Thoracic aorta (tissue), 2 donors: ENCODE measurements around the gene OSTF1. TPM values are rescaled to one million over a fixed set of nuclear protein-coding genes. Genes with fewer than 3 reads are reported as not detected.

ENCODE experiments used
- ATAC-seq: fragments of 150-250 bp; one replicate; pipeline ENCODE4 v1.8.0; 2017; ENCODE audit warnings: low read depth; ENCODE audit not compliant: insufficient number of reproducible peaks, low FRiP score
- DNase-seq: peaks from one replicate; pipeline ENCODE4 v3.0.0-alpha.2; 2020; ENCODE audit warnings: low spot score
- H3K27ac ChIP-seq, 2 donors: fragments of 200-600 bp; sonication (generic); 1 replicate in 1 of 2; 2 replicates in 1 of 2; pipeline ENCODE4 v1.5.1; 2016; ENCODE audit warnings: mild to moderate bottlenecking in 2 of 2, moderate library complexity in 2 of 2
- H3K27me3 ChIP-seq: fragments of 200-600 bp; sonication (generic); replicated peaks from 2 replicates; pipeline ENCODE4 v1.6.0; 2016; ENCODE audit warnings: mild to moderate bottlenecking; ENCODE audit not compliant: insufficient read depth
- H3K36me3 ChIP-seq: fragments of 200-600 bp; sonication (generic); one replicate; pipeline ENCODE4 v1.5.1; 2016
- H3K4me1 ChIP-seq, 2 donors: fragments of 200-600 bp; sonication (generic); 1 replicate in 1 of 2; 2 replicates in 1 of 2; pipeline versions ENCODE4 v1.5.1 to v1.6.0; 2016; ENCODE audit warnings: low read depth in 2 of 2, mild to moderate bottlenecking in 1 of 2; ENCODE audit not compliant: control insufficient read depth in 1 of 2
- H3K4me3 ChIP-seq: fragments of 200-600 bp; sonication (generic); 2 replicates; pipeline ENCODE4 v1.5.1; 2016; ENCODE audit warnings: mild to moderate bottlenecking
- H3K9me3 ChIP-seq: fragments of 200-600 bp; sonication (generic); 2 replicates; pipeline ENCODE4 v1.5.1; 2016
- total RNA-seq, 2 donors: library from RNA; depleted of rRNA; stranded (reverse); fragments of >200 nt; gene quantifications; one replicate each; pipeline versions ENCODE4 v1.1.0 to v1.2.3, GENCODE V29; 2016
- TF ChIP-seq, protein P1 (sequence below): fragments of 200-600 bp; sonication (generic); IDR thresholded peaks from one replicate; pipeline ENCODE4 v1.5.1; 2019; ENCODE audit warnings: antibody characterized with exemption

Gene OSTF1
- total RNA-seq, 2 donors from 2014 or later: 16.8 to 33.9 TPM

DNA sequence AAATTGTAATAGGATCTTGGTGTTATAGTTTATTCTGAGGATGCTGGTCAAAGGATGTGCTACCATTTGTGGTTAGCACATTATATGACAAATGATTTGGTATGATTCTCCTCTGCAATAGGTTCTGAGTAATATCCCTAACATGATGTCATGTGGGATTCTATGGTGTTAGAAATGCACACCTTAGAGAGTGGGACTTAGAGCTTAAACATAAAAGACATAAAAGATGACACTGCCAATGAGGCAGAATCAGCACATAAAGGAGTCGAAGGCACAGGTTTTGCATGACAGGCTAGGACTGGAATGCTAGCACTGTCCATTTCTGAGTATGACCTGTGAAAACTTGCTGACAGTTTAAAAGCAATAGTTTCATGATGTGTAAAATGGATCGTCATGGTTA, 100.4 kb downstream of the OSTF1 start:
- no peaks in the 10 kb centered on the region for H3K4me1 ChIP-seq
- H3K27ac ChIP-seq: no peak overlapping the region
- DNase-seq (no peak), ATAC-seq (no peak)
- no peaks in the 10 kb centered on the region for H3K9me3 ChIP-seq
- TF ChIP-seq, protein P1, sequence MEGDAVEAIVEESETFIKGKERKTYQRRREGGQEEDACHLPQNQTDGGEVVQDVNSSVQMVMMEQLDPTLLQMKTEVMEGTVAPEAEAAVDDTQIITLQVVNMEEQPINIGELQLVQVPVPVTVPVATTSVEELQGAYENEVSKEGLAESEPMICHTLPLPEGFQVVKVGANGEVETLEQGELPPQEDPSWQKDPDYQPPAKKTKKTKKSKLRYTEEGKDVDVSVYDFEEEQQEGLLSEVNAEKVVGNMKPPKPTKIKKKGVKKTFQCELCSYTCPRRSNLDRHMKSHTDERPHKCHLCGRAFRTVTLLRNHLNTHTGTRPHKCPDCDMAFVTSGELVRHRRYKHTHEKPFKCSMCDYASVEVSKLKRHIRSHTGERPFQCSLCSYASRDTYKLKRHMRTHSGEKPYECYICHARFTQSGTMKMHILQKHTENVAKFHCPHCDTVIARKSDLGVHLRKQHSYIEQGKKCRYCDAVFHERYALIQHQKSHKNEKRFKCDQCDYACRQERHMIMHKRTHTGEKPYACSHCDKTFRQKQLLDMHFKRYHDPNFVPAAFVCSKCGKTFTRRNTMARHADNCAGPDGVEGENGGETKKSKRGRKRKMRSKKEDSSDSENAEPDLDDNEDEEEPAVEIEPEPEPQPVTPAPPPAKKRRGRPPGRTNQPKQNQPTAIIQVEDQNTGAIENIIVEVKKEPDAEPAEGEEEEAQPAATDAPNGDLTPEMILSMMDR: no peak
- no peaks in the 10 kb centered on the region for H3K36me3 ChIP-seq
- H3K27me3 ChIP-seq: no peaks in the 10 kb centered on the region
- H3K4me3 ChIP-seq: no peak overlapping the region

DNA sequence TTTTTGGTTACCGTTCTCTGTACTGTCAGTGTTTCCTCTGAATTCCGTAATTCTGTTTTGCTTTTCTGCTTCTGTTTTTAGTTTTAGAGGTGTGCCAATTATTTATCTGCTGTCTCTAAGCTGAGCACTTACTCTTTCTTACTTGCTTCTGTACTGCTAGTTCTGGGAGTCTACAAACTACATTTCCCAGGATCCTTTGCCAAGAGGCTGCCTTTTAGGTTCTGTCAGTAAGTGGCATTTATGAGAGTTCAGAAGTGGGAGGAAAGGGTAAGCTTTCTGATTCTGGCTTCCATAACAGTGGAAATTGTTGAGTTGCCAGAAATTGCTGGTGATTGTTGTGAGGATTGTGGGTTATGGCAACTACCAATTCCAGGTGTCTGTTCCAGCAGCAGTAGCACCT, 102.4 kb downstream of the OSTF1 start:
- no peak overlapping the region for H3K27ac ChIP-seq
- no peaks in the 10 kb centered on the region for H3K36me3 ChIP-seq
- H3K4me1 ChIP-seq: no peaks in the 10 kb centered on the region
- TF ChIP-seq, protein P1: no peak
- ATAC-seq (no peak), DNase-seq (no peak)
- H3K9me3 ChIP-seq: no peaks in the 10 kb centered on the region
- no peak overlapping the region for H3K4me3 ChIP-seq
- H3K27me3 ChIP-seq: no peaks in the 10 kb centered on the region

Other genes starting within 250 kb of the OSTF1 start
- gene TRPM6, start 200.6 kb upstream of the OSTF1 start, total RNA-seq: 1 to 10 TPM in 1 of 2 donors, under 1 TPM in 1; 0.41 to 1.3 TPM
- gene C9orf40, start 135.6 kb upstream of the OSTF1 start, total RNA-seq: 1 to 10 TPM; 3.0 to 4.5 TPM
- gene CARNMT1, start 60.2 kb upstream of the OSTF1 start, total RNA-seq: 10 to 100 TPM in 1 of 2 donors, 1 to 10 TPM in 1; 6.5 to 26.9 TPM
- gene NMRK1, start 359 bp upstream of the OSTF1 start, total RNA-seq: 10 to 100 TPM; 20.2 to 30.6 TPM